Left ventricle myocardium inferior (tissue), 1 donor: ENCODE results near the gene MVK. TPM values are rescaled to one million over a fixed set of nuclear protein-coding genes. Genes with fewer than 3 reads are reported as not detected.

Experiments used
- DNase-seq: peaks from one replicate; pipeline ENCODE4 v3.0.0-alpha.2; 2020
- H3K27ac ChIP-seq: fragments of 200-600 bp; replicated peaks from 2 replicates; pipeline ENCODE4 v1.8.0; 2021
- H3K27me3 ChIP-seq: fragments of 200-600 bp; 2 replicates; pipeline ENCODE4 v1.8.0; 2021; ENCODE audit warnings: low read depth
- H3K36me3 ChIP-seq: fragments of 200-600 bp; 2 replicates; pipeline ENCODE4 v1.8.0; 2021
- H3K4me1 ChIP-seq: fragments of 200-600 bp; 2 replicates; pipeline ENCODE4 v1.8.0; 2021
- H3K4me3 ChIP-seq: fragments of 200-600 bp; 2 replicates; pipeline ENCODE4 v1.8.0; 2021; ENCODE audit warnings: mild to moderate bottlenecking, moderate library complexity
- H3K9me3 ChIP-seq: fragments of 200-600 bp; replicated peaks from 2 replicates; pipeline ENCODE4 v1.8.0; 2021
- intact Hi-C: fragments of 100-400 bp; cut with micrococcal nuclease; formaldehyde crosslinking; loops from one replicate; pipeline ENCODE4 v1.11.0; 2022
- total RNA-seq: library from RNA; stranded (reverse); fragmentation: NEBNext Ultra II Directional; extraction: Animal tissue kit (Norgen Biotek cat#: 25700); gene quantifications from one replicate; pipeline ENCODE4 v1.2.1, GENCODE V29; 2021
- TF ChIP-seq, protein P1 (sequence below): fragments of 200-600 bp; IDR thresholded peaks from 2 replicates; pipeline ENCODE4 v1.8.0; 2021; ENCODE audit warnings: antibody characterized with exemption, mild to moderate bottlenecking, borderline replicate concordance
- donor health status: DM: no; HTN: yes; CAD: no; lungs with severe emphysema.

MVK gene
- total RNA-seq, 1 donor from 2014 or later, result 8.4 TPM

- Histone ChIP-seq H3K27ac (no peak overlapping the region), H3K27me3 (peaks cover 23% of the 10 kb centered on the region), H3K4me3 (no peak overlapping the region), H3K9me3 (no peaks in the 10 kb centered on the region), H3K4me1 (no peaks in the 10 kb centered on the region), H3K36me3 (no peaks in the 10 kb centered on the region)
- intact Hi-C loops, result no loop called here
- DNase-seq, result no peak
- TF ChIP-seq, protein P1, sequence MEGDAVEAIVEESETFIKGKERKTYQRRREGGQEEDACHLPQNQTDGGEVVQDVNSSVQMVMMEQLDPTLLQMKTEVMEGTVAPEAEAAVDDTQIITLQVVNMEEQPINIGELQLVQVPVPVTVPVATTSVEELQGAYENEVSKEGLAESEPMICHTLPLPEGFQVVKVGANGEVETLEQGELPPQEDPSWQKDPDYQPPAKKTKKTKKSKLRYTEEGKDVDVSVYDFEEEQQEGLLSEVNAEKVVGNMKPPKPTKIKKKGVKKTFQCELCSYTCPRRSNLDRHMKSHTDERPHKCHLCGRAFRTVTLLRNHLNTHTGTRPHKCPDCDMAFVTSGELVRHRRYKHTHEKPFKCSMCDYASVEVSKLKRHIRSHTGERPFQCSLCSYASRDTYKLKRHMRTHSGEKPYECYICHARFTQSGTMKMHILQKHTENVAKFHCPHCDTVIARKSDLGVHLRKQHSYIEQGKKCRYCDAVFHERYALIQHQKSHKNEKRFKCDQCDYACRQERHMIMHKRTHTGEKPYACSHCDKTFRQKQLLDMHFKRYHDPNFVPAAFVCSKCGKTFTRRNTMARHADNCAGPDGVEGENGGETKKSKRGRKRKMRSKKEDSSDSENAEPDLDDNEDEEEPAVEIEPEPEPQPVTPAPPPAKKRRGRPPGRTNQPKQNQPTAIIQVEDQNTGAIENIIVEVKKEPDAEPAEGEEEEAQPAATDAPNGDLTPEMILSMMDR, result no peak
Observed at GRCh38 chr12:109637996-109638395, 64.4 kb downstream of the MVK start.

GRCh38 chr12:109638735-109639134, 65.1 kb downstream of the MVK start:
- intact Hi-C loops, result no loop called here
- Histone ChIP-seq H3K9me3 (no peaks in the 10 kb centered on the region), H3K36me3 (no peaks in the 10 kb centered on the region), H3K4me1 (no peaks in the 10 kb centered on the region), H3K27me3 (peaks cover 25% of the 10 kb centered on the region), H3K4me3 (no peak overlapping the region), H3K27ac (no peak overlapping the region)
- DNase-seq, result no peak
- TF ChIP-seq, protein P1, result no peak

DNA sequence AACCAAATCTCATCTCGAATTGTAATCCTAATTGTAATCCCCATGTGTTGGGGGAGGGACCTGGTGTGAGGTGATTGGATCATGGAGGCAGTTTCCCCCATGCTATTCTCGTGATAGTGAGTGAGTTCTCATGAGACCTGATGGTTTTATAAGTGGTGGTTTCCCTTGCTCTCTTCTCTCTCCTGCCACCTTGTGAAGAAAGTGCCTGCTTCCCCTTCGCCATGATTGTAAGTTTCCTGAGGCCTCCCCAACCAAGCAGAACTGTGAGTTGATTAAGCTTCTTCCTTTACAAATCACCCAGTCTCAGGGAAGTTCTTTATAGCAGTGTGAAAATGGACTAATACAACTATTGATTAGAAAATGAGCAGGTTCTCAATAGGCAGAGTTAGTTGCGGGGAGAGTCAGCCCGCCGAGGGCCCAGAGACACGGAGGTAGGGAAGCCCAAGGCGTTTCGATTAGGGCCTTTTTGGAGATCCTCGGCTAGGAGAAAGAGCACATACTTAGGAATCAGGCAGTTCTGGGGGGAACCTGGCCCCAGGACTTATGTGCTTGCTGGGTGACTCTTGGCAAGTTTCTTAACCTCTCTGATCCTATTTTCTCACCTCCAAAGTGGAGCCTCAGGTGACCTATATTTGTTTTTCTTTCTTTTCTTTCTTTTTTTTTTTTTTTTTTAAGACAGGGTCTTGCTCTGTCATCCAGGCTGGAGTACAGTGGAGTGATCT, 65.7 kb downstream of the MVK start:
- Histone ChIP-seq H3K9me3 (no peaks in the 10 kb centered on the region), H3K36me3 (no peaks in the 10 kb centered on the region), H3K27me3 (peaks cover 31% of the 10 kb centered on the region), H3K4me1 (no peaks in the 10 kb centered on the region), H3K27ac (no peak overlapping the region), H3K4me3 (no peak overlapping the region)
- TF ChIP-seq, protein P1, result no peak
- intact Hi-C loops, result no loop called here
- DNase-seq, result no peak

- DNase-seq, result no peak
- intact Hi-C loops, result no loop called here
- Histone ChIP-seq H3K27ac (no peak overlapping the region), H3K4me1 (no peaks in the 10 kb centered on the region), H3K27me3 (peaks cover 48% of the 10 kb centered on the region), H3K4me3 (no peak overlapping the region), H3K36me3 (no peaks in the 10 kb centered on the region), H3K9me3 (no peaks in the 10 kb centered on the region)
- TF ChIP-seq, protein P1, result no peak
Observed at GRCh38 chr12:109640961-109641360, 67.4 kb downstream of the MVK start.

- Histone ChIP-seq H3K4me1 (no peaks in the 10 kb centered on the region), H3K36me3 (no peaks in the 10 kb centered on the region), H3K27me3 (peaks cover 52% of the 10 kb centered on the region), H3K9me3 (no peaks in the 10 kb centered on the region), H3K27ac (no peak overlapping the region), H3K4me3 (no peak overlapping the region)
- intact Hi-C loops, result no loop called here
- DNase-seq, result no peak
- TF ChIP-seq, protein P1, result no peak
Observed at GRCh38 chr12:109641422-109641821, 67.8 kb downstream of the MVK start.
